ENCODE data around the gene ZBTB45.
"Not testable (repeated sequence)": the region's sequence is repeated elsewhere in the genome, so short reads cannot be mapped to it uniquely, and the experiment has no call there.

Gene ZBTB45

GRCh38 chr19:58509731-58510083 is 9.9 kb downstream of the ZBTB45 start:
- no peak for FAIRE-seq

GRCh38 chr19:58507602-58508223 is 11.9 kb downstream of the ZBTB45 start:
- FAIRE-seq: not testable (repeated sequence)

- no peak for FAIRE-seq
Measured at GRCh38 chr19:58500242-58500641, 19.4 kb downstream of the ZBTB45 start.

GRCh38 chr19:58499021-58499927 is 20.3 kb downstream of the ZBTB45 start:
- FAIRE-seq: peak; percentile 95

- no peak for FAIRE-seq
Measured at GRCh38 chr19:58498316-58499020, 21.1 kb downstream of the ZBTB45 start.

- FAIRE-seq: no peak
Measured at GRCh38 chr19:58497634-58498170, 21.9 kb downstream of the ZBTB45 start.

GRCh38 chr19:58492265-58492664 is 27.3 kb downstream of the ZBTB45 start:
- no peak for FAIRE-seq

GRCh38 chr19:58491393-58491792 is 28.2 kb downstream of the ZBTB45 start:
- FAIRE-seq: no peak

GRCh38 chr19:58484349-58484748 is 35.3 kb downstream of the ZBTB45 start:
- FAIRE-seq: not testable (repeated sequence)

GRCh38 chr19:58483776-58484175 is 35.8 kb downstream of the ZBTB45 start:
- no peak for FAIRE-seq

- FAIRE-seq: no peak
Measured at GRCh38 chr19:58482372-58482771, 37.2 kb downstream of the ZBTB45 start.

GRCh38 chr19:58480831-58481230 is 38.8 kb downstream of the ZBTB45 start:
- no peak for FAIRE-seq

- no peak for FAIRE-seq
Measured at GRCh38 chr19:58480481-58480830, 39.2 kb downstream of the ZBTB45 start.

GRCh38 chr19:58479736-58480480 is 39.7 kb downstream of the ZBTB45 start:
- no peak for FAIRE-seq

- FAIRE-seq: no peak
Measured at GRCh38 chr19:58479303-58479702, 40.3 kb downstream of the ZBTB45 start.

GRCh38 chr19:58477871-58478270 is 41.7 kb downstream of the ZBTB45 start:
- FAIRE-seq: no peak

- FAIRE-seq: no peak
Measured at GRCh38 chr19:58477130-58477529, 42.5 kb downstream of the ZBTB45 start.

- no peak for FAIRE-seq
Measured at GRCh38 chr19:58476498-58477015, 43.1 kb downstream of the ZBTB45 start.

GRCh38 chr19:58475714-58476497 is 43.7 kb downstream of the ZBTB45 start, which contains the start of gene ZNF446:
Gene ZNF446, plus strand, starts transcription at chr19:58476352. Its CDS starts 867 bp downstream, at chr19:58477219.
- FAIRE-seq: peak; percentile 98

GRCh38 chr19:58474997-58475713 is 44.5 kb downstream of the ZBTB45 start:
- FAIRE-seq: no peak
